Nephron progenitor cell (in vitro differentiated cells): ENCODE results near the gene SDCBP2.

Experiments used
- DNase-seq: peaks from one replicate; pipeline ENCODE4 v3.0.0; 2021
- H3K27ac Mint-ChIP-seq: 2 replicates; pipeline ENCODE4 v1.8.0; 2021; ENCODE audit warnings: mild to moderate bottlenecking, moderate library complexity, mixed read lengths
- H3K27me3 Mint-ChIP-seq: 2 replicates; pipeline ENCODE4 v1.8.0; 2021; ENCODE audit warnings: mild to moderate bottlenecking, low read depth, mixed read lengths; ENCODE audit not compliant: poor library complexity
- H3K36me3 Mint-ChIP-seq: 2 replicates; pipeline ENCODE4 v1.8.0; 2021; ENCODE audit warnings: low read depth, mixed read lengths
- H3K4me1 Mint-ChIP-seq: 2 replicates; pipeline ENCODE4 v1.8.0; 2021; ENCODE audit warnings: mixed read lengths
- H3K4me3 Mint-ChIP-seq: 2 replicates; pipeline ENCODE4 v1.8.0; 2021; ENCODE audit warnings: mild to moderate bottlenecking, moderate library complexity, mixed read lengths
- H3K9me3 Mint-ChIP-seq: 2 replicates; pipeline ENCODE4 v1.8.0; 2021; ENCODE audit warnings: mild to moderate bottlenecking, moderate library complexity, mixed read lengths
- CTCF ChIP-seq: fragments of 200-600 bp; sonication (generic); IDR thresholded peaks from 2 replicates; pipeline ENCODE4 v1.5.0; 2021; ENCODE audit warnings: antibody characterized with exemption

The SDCBP2 gene

GRCh38 chr20:1371202-1371782 is 42.4 kb upstream of the SDCBP2 start:
- H3K4me1 Mint-ChIP-seq: peaks cover 66% of the 10 kb centered on the region
- H3K36me3 Mint-ChIP-seq: peaks cover 52% of the 10 kb centered on the region
- H3K27ac Mint-ChIP-seq: peak overlapping the region; percentile 54
- H3K4me3 Mint-ChIP-seq: no peak overlapping the region
- peaks cover 10% of the 10 kb centered on the region for H3K9me3 Mint-ChIP-seq
- DNase-seq: no peak
- no peak for TF ChIP-seq CTCF
- peaks cover 2% of the 10 kb centered on the region for H3K27me3 Mint-ChIP-seq

GRCh38 chr20:1370548-1371110 is 41.7 kb upstream of the SDCBP2 start:
- no peak for DNase-seq
- H3K4me3 Mint-ChIP-seq: no peak overlapping the region
- peaks cover 59% of the 10 kb centered on the region for H3K4me1 Mint-ChIP-seq
- TF ChIP-seq CTCF: no peak
- peak overlapping the region; percentile 84 for H3K27ac Mint-ChIP-seq
- H3K27me3 Mint-ChIP-seq: peaks cover 2% of the 10 kb centered on the region
- H3K36me3 Mint-ChIP-seq: peaks cover 59% of the 10 kb centered on the region
- peaks cover 10% of the 10 kb centered on the region for H3K9me3 Mint-ChIP-seq

GRCh38 chr20:1369970-1370369 is 41.0 kb upstream of the SDCBP2 start:
- H3K9me3 Mint-ChIP-seq: peaks cover 17% of the 10 kb centered on the region
- peaks cover 53% of the 10 kb centered on the region for H3K4me1 Mint-ChIP-seq
- peak overlapping the region; percentile 87 for H3K27ac Mint-ChIP-seq
- no peak for DNase-seq
- peaks cover 2% of the 10 kb centered on the region for H3K27me3 Mint-ChIP-seq
- H3K4me3 Mint-ChIP-seq: no peak overlapping the region
- no peak for TF ChIP-seq CTCF
- peaks cover 65% of the 10 kb centered on the region for H3K36me3 Mint-ChIP-seq

GRCh38 chr20:1368448-1369199 is 39.7 kb upstream of the SDCBP2 start:
- Mint-ChIP-seq H3K9me3 (peaks cover 17% of the 10 kb centered on the region), H3K27ac (peak overlapping the region; percentile 97), H3K4me3 (no peak overlapping the region), H3K36me3 (peaks cover 70% of the 10 kb centered on the region), H3K27me3 (peaks cover under 1% of the 10 kb centered on the region), H3K4me1 (peaks cover 46% of the 10 kb centered on the region)
- no peak for DNase-seq
- no peak for TF ChIP-seq CTCF

- H3K27me3 Mint-ChIP-seq: no peaks in the 10 kb centered on the region
- DNase-seq: no peak
- H3K9me3 Mint-ChIP-seq: peaks cover 17% of the 10 kb centered on the region
- H3K4me1 Mint-ChIP-seq: peaks cover 43% of the 10 kb centered on the region
- no peak overlapping the region for H3K4me3 Mint-ChIP-seq
- peaks cover 70% of the 10 kb centered on the region for H3K36me3 Mint-ChIP-seq
- TF ChIP-seq CTCF: no peak
- H3K27ac Mint-ChIP-seq: peak overlapping the region; percentile 97
Measured at GRCh38 chr20:1367479-1367878, 38.5 kb upstream of the SDCBP2 start.
